Measurements from ENCODE around the gene PLB1.

GRCh38 chr2:28628987-28629386, 133.1 kb downstream of the PLB1 start:
- TF ChIP-seq POLR2A (IDR thresholded peaks at IDR 0.05; ENCODE audit: extremely low read depth, insufficient read length): no peak
- TF ChIP-seq CTCF (IDR thresholded peaks at IDR 0.05; ENCODE audit: low read depth, low read length): no peak
- no peak for TF ChIP-seq MAX (IDR thresholded peaks at IDR 0.05; ENCODE audit: low read depth, low read length)
- TF ChIP-seq MYC (IDR thresholded peaks at IDR 0.05; ENCODE audit: low read depth, low read length): no peak
